Measurements from ENCODE around the gene CAMTA1.
A peak's percentile ranks its signal among the peaks of the same experiment; 100 is the strongest.

The CAMTA1 gene

GRCh38 chr1:6885426-6885825, 100.2 kb downstream of the CAMTA1 start:
- no peak for DNase-seq (ENCODE audit: low spot score)
- POLR2A ChIA-PET (ENCODE audit: low non-redundant PET) = no interaction called here
- no peak for TF ChIP-seq CTCF (conservative IDR thresholded peaks at IDR 0.05; ENCODE audit: low read depth)
- no peak overlapping the region for H3K27ac ChIP-seq
- CTCF ChIA-PET = interaction anchor here (0.6 to 0.7 kb wide), 2 partner anchors 90 to 185 kb away, joined by 3 read pairs; no protein-coding TSS in a partner anchor

GRCh38 chr1:6886523-6886922, 101.3 kb downstream of the CAMTA1 start:
- no peak for DNase-seq (ENCODE audit: low spot score)
- no peak overlapping the region for H3K27ac ChIP-seq
- CTCF ChIA-PET = no interaction called here
- POLR2A ChIA-PET (ENCODE audit: low non-redundant PET) = no interaction called here
- no peak for TF ChIP-seq CTCF (conservative IDR thresholded peaks at IDR 0.05; ENCODE audit: low read depth)

- no peak for TF ChIP-seq CTCF (conservative IDR thresholded peaks at IDR 0.05; ENCODE audit: low read depth)
- ChIA-PET CTCF (interaction anchor here (0.9 kb wide), 1 partner anchor 167 kb away, joined by 3 read pairs; no protein-coding TSS in a partner anchor), POLR2A (ENCODE audit: low non-redundant PET) (no interaction called here)
- no peak overlapping the region for H3K27ac ChIP-seq
- no peak for DNase-seq (ENCODE audit: low spot score)
These were observed 103.0 kb downstream of the CAMTA1 start for GRCh38 chr1:6888268-6888667.

GRCh38 chr1:6888870-6889269, 103.6 kb downstream of the CAMTA1 start:
- ChIA-PET POLR2A (ENCODE audit: low non-redundant PET) (no interaction called here), CTCF (interaction anchor here (1.2 kb wide), 1 partner anchor 20 kb away, joined by 3 read pairs; no protein-coding TSS in a partner anchor)
- no peak for TF ChIP-seq CTCF (conservative IDR thresholded peaks at IDR 0.05; ENCODE audit: low read depth)
- H3K27ac ChIP-seq = no peak overlapping the region
- no peak for DNase-seq (ENCODE audit: low spot score)

- peak; percentile 37 for DNase-seq (ENCODE audit: low spot score)
- no peak overlapping the region for H3K27ac ChIP-seq
- ChIA-PET POLR2A (ENCODE audit: low non-redundant PET) (no interaction called here), CTCF (interaction anchor here (0.6 to 1.6 kb wide), 8 partner anchors 21 to 567 kb away, joined by 3 to 5 read pairs (median 3); no protein-coding TSS in a partner anchor)
- TF ChIP-seq CTCF (conservative IDR thresholded peaks at IDR 0.05; ENCODE audit: low read depth) = peak; percentile 77
These were observed 104.7 kb downstream of the CAMTA1 start for GRCh38 chr1:6889875-6890480.

- POLR2A ChIA-PET (ENCODE audit: low non-redundant PET) = no interaction called here
- TF ChIP-seq CTCF (conservative IDR thresholded peaks at IDR 0.05; ENCODE audit: low read depth) = no peak
- CTCF ChIA-PET = interaction anchor here (1.4 to 1.6 kb wide), 2 partner anchors 55 to 172 kb away, joined by 3 to 5 read pairs; no protein-coding TSS in a partner anchor
These were observed 105.4 kb downstream of the CAMTA1 start for GRCh38 chr1:6890686-6891085.

More at GRCh38 chr1:6890686-6891085, 105.4 kb downstream of the CAMTA1 start:
- DNase-seq (ENCODE audit: low spot score) = no peak
- no peak overlapping the region for H3K27ac ChIP-seq
